Measurements from ENCODE around the gene ATP8B4.

DNA sequence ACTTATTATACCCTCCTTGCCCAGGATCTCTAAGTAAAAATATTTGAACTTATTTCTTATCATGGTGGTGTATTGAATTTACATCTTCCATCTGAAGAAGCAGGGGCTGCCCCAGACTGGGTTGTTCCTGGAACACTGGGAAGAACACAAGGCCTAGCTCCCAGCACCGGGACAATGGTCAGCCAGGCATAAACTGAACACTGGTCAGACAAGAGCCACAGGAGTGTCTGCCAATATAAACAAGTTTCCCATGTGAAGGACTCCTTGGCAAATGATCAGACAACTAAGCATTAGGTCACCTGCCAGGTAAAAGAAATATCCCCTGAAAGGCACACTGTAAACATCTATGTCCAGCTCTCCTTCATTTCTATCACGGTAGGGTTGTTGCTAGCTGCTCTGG, 172.4 kb downstream of the ATP8B4 start:
- TF ChIP-seq POLR2A (IDR thresholded peaks at IDR 0.05) (no peak), CTCF (IDR thresholded peaks at IDR 0.05) (no peak)

Data from right lobe of liver (tissue), 4 donors.